ENCODE data around the gene C9orf72. TPM values are rescaled to one million over a fixed set of nuclear protein-coding genes. Genes with fewer than 3 reads are reported as not detected.
A peak's percentile ranks its signal among the peaks of the same experiment; 100 is the strongest.

C9orf72 gene
- total RNA-seq, 1 donor from 2014 or later, result 4.8 TPM

DNA sequence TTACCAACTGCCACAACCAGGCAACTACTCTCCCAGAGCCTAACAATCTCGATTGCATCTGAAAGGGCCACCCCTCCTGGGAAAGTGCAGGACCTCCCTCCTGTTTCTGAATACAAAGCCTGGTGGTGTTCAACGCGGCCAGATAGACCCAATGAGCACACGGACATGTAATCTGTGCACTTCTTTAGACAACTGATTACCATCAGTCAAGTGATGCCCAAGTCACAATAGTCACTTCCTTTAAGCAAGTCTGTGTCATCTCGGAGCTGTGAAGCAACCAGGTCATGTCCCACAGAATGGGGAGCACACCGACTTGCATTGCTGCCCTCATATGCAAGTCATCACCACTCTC is 739 bp downstream of the C9orf72 start:
- FAIRE-seq (no peak), DNase-seq (ENCODE audit: low read depth) (peak; percentile 23)
- peak overlapping the region; percentile 88 for H3K9ac ChIP-seq (ENCODE audit: low read length)
- H3K36me3 ChIP-seq (ENCODE audit: insufficient read depth, low read length), result no peaks in the 10 kb centered on the region
- Mint-ChIP-seq H3K36me3 (ENCODE audit: low read depth, unreplicated experiment) (no peaks in the 10 kb centered on the region), H3K4me3 (ENCODE audit: unreplicated experiment) (peak overlapping the region; percentile 99), H3K9me3 (ENCODE audit: unreplicated experiment) (no peaks in the 10 kb centered on the region), H3K4me1 (ENCODE audit: low read depth, unreplicated experiment) (peaks cover 4% of the 10 kb centered on the region), H3K27ac (ENCODE audit: unreplicated experiment) (peak overlapping the region; percentile 51), H3K27me3 (ENCODE audit: low read depth, unreplicated experiment) (no peaks in the 10 kb centered on the region)
- peak overlapping the region; percentile 85 for H3K4me2 ChIP-seq (ENCODE audit: low read length)
- H3K9me3 ChIP-seq (ENCODE audit: insufficient read depth, low read depth, low read length), result no peaks in the 10 kb centered on the region
- H2AFZ ChIP-seq (ENCODE audit: low read depth, low read length), result peak overlapping the region; percentile 67
- no peaks in the 10 kb centered on the region for H3K4me1 ChIP-seq (ENCODE audit: insufficient read depth, low read length)
- peak overlapping the region; percentile 77 for H3K4me3 ChIP-seq (ENCODE audit: insufficient read depth, low read depth, low read length)
- TF ChIP-seq CTCF (IDR thresholded peaks at IDR 0.05; ENCODE audit: insufficient read depth, low read depth, low read length), result no peak
- no peak for TF ChIP-seq EZH2 (IDR thresholded peaks at IDR 0.05; ENCODE audit: insufficient read depth, low read length)
- peak overlapping the region; percentile 86 for H3K27ac ChIP-seq (ENCODE audit: low read depth, low read length)
- peaks cover 4% of the 10 kb centered on the region for H4K20me1 ChIP-seq (ENCODE audit: insufficient read depth, low read length)
- H3K27me3 ChIP-seq (ENCODE audit: insufficient read depth, low read length), result no peaks in the 10 kb centered on the region
- no peaks in the 10 kb centered on the region for H3K79me2 ChIP-seq (ENCODE audit: insufficient read depth, low read length)

DNA sequence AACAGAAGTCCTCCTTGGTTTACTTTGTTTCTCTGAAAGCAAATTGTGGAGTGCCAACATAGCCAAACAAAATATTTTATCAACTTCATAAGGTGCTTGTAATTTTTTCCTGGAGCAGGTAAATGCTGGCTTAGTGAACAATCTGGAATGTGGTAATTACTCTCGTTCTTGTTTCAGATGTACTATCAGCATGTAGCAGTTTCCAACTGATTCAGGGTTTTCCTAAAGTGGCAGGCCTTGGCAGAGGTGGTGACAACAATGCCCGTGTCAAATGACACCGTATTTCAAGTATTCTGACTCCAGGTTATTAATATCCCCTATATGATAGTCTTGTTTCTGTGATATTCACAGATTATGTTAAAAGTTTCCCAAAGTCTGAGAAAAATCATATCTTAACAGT is 1.2 kb downstream of the C9orf72 start:
- no peaks in the 10 kb centered on the region for H3K4me1 ChIP-seq (ENCODE audit: insufficient read depth, low read length)
- DNase-seq (ENCODE audit: low read depth) (no peak), FAIRE-seq (no peak)
- peak overlapping the region; percentile 85 for H3K4me2 ChIP-seq (ENCODE audit: low read length)
- peak overlapping the region; percentile 99 for H3K4me3 Mint-ChIP-seq (ENCODE audit: unreplicated experiment)
- H3K27me3 ChIP-seq (ENCODE audit: insufficient read depth, low read length), result no peaks in the 10 kb centered on the region
- H3K9ac ChIP-seq (ENCODE audit: low read length), result peak overlapping the region; percentile 88
- no peak overlapping the region for H3K27ac Mint-ChIP-seq (ENCODE audit: unreplicated experiment)
- H3K4me3 ChIP-seq (ENCODE audit: insufficient read depth, low read depth, low read length), result peak overlapping the region; percentile 77
- no peaks in the 10 kb centered on the region for H3K36me3 Mint-ChIP-seq (ENCODE audit: low read depth, unreplicated experiment)
- no peaks in the 10 kb centered on the region for H3K36me3 ChIP-seq (ENCODE audit: insufficient read depth, low read length)
- no peaks in the 10 kb centered on the region for H3K9me3 Mint-ChIP-seq (ENCODE audit: unreplicated experiment)
- peak overlapping the region; percentile 86 for H3K27ac ChIP-seq (ENCODE audit: low read depth, low read length)
- no peak overlapping the region for H2AFZ ChIP-seq (ENCODE audit: low read depth, low read length)
- H4K20me1 ChIP-seq (ENCODE audit: insufficient read depth, low read length), result peaks cover 5% of the 10 kb centered on the region
- no peaks in the 10 kb centered on the region for H3K9me3 ChIP-seq (ENCODE audit: insufficient read depth, low read depth, low read length)
- TF ChIP-seq CTCF (IDR thresholded peaks at IDR 0.05; ENCODE audit: insufficient read depth, low read depth, low read length) (no peak), EZH2 (IDR thresholded peaks at IDR 0.05; ENCODE audit: insufficient read depth, low read length) (no peak)
- no peaks in the 10 kb centered on the region for H3K27me3 Mint-ChIP-seq (ENCODE audit: low read depth, unreplicated experiment)
- H3K79me2 ChIP-seq (ENCODE audit: insufficient read depth, low read length), result no peaks in the 10 kb centered on the region
- peaks cover 4% of the 10 kb centered on the region for H3K4me1 Mint-ChIP-seq (ENCODE audit: low read depth, unreplicated experiment)

- no peaks in the 10 kb centered on the region for H3K9me3 ChIP-seq (ENCODE audit: insufficient read depth, low read depth, low read length)
- H3K79me2 ChIP-seq (ENCODE audit: insufficient read depth, low read length), result no peaks in the 10 kb centered on the region
- H3K4me3 Mint-ChIP-seq (ENCODE audit: unreplicated experiment), result no peak overlapping the region
- H3K9me3 Mint-ChIP-seq (ENCODE audit: unreplicated experiment), result no peaks in the 10 kb centered on the region
- H3K9ac ChIP-seq (ENCODE audit: low read length), result no peak overlapping the region
- no peak overlapping the region for H3K27ac ChIP-seq (ENCODE audit: low read depth, low read length)
- H3K4me3 ChIP-seq (ENCODE audit: insufficient read depth, low read depth, low read length), result no peak overlapping the region
- H3K4me1 ChIP-seq (ENCODE audit: insufficient read depth, low read length), result no peaks in the 10 kb centered on the region
- no peak for FAIRE-seq
- H2AFZ ChIP-seq (ENCODE audit: low read depth, low read length), result no peak overlapping the region
- no peaks in the 10 kb centered on the region for H3K36me3 Mint-ChIP-seq (ENCODE audit: low read depth, unreplicated experiment)
- peaks cover 5% of the 10 kb centered on the region for H4K20me1 ChIP-seq (ENCODE audit: insufficient read depth, low read length)
- no peak overlapping the region for H3K4me2 ChIP-seq (ENCODE audit: low read length)
- DNase-seq (ENCODE audit: low read depth), result no peak
- H3K27me3 ChIP-seq (ENCODE audit: insufficient read depth, low read length), result no peaks in the 10 kb centered on the region
- TF ChIP-seq EZH2 (IDR thresholded peaks at IDR 0.05; ENCODE audit: insufficient read depth, low read length) (no peak), CTCF (IDR thresholded peaks at IDR 0.05; ENCODE audit: insufficient read depth, low read depth, low read length) (no peak)
- H3K27ac Mint-ChIP-seq (ENCODE audit: unreplicated experiment), result no peak overlapping the region
- no peaks in the 10 kb centered on the region for H3K27me3 Mint-ChIP-seq (ENCODE audit: low read depth, unreplicated experiment)
- H3K4me1 Mint-ChIP-seq (ENCODE audit: low read depth, unreplicated experiment), result peaks cover 4% of the 10 kb centered on the region
- H3K36me3 ChIP-seq (ENCODE audit: insufficient read depth, low read length), result no peaks in the 10 kb centered on the region
Observed at GRCh38 chr9:27571011-27571410, 2.3 kb downstream of the C9orf72 start.
